K562 (cell line): ENCODE measurements around the gene NYAP1. TPM values are rescaled to one million over a fixed set of nuclear protein-coding genes. Genes with fewer than 3 reads are reported as not detected.

Experiments
- COPS2 ChIP-seq: fragments of 450-650 bp; conservative IDR thresholded peaks from 2 replicates; pipeline ENCODE4 v1.6.1; 2016; ENCODE audit warnings: mild to moderate bottlenecking, moderate library complexity
- EP400 ChIP-seq: fragments of 450-650 bp; IDR thresholded peaks from 2 replicates; pipeline ENCODE4 v1.6.1; 2017; ENCODE audit warnings: antibody characterized with exemption, mild to moderate bottlenecking, moderate library complexity
- FOXK2 ChIP-seq, 2 experiments: fragments of 450-650 bp; IDR thresholded peaks in 1 of 2; conservative IDR thresholded peaks in 1 of 2; 2 replicates each; pipeline ENCODE4 v1.6.1; 2016; ENCODE audit warnings: low read depth in 2 of 2, mild to moderate bottlenecking in 1 of 2
- HSF4 ChIP-seq: fragments of 250-450 bp; sonication (Bioruptor Pico); IDR thresholded peaks from 2 replicates; pipeline ENCODE4 v2.1.2; 2022; ENCODE audit warnings: mild to moderate bottlenecking, moderate library complexity, borderline replicate concordance
- KDM1A ChIP-seq, 2 experiments: fragments of 450-650 bp; IDR thresholded peaks; 2 replicates each; pipeline ENCODE4 v1.6.1; 2016; ENCODE audit warnings: mild to moderate bottlenecking in 2 of 2
- MTA1 ChIP-seq: fragments of 450-650 bp; IDR thresholded peaks from 2 replicates; pipeline ENCODE4 v1.6.1; 2017; ENCODE audit warnings: borderline replicate concordance
- MYBL2 ChIP-seq, 2 experiments: fragments of 450-650 bp in 1 of 2; sonication (generic) in 1 of 2; formaldehyde crosslinking in 1 of 2; IDR thresholded peaks; 2 replicates each; pipeline versions ENCODE4 v1.6.1 to v1.8.1; 2017 to 2022; ENCODE audit warnings: borderline replicate concordance in 1 of 2, inconsistent platforms in 1 of 2, low read depth in 1 of 2, mild to moderate bottlenecking in 1 of 2, missing genetic modification reagents in 1 of 2, moderate library complexity in 1 of 2
- NRF1 ChIP-seq, 2 experiments: fragments of 450-650 bp; IDR thresholded peaks in 1 of 2; conservative IDR thresholded peaks in 1 of 2; 2 replicates each; pipeline ENCODE4 v1.6.1; 2014; ENCODE audit warnings: mild to moderate bottlenecking in 2 of 2
- PHB2 ChIP-seq: fragments of 450-650 bp; IDR thresholded peaks from 2 replicates; pipeline ENCODE4 v1.6.1; 2017; ENCODE audit warnings: low read depth
- POLR2B ChIP-seq: fragments of 450-650 bp; IDR thresholded peaks from 2 replicates; pipeline ENCODE4 v1.6.1; 2018; ENCODE audit warnings: low read depth; ENCODE audit not compliant: partially characterized antibody
- SETDB1 ChIP-seq: IDR thresholded peaks from one replicate; pipeline ENCODE4 v1.6.1; 2012; ENCODE audit warnings: low read length, control low read depth, inconsistent platforms
- SRSF1 ChIP-seq: fragments of 200-400 bp; formaldehyde crosslinking; IDR thresholded peaks from 2 replicates; pipeline ENCODE4 v1.6.1; 2017; ENCODE audit warnings: mild to moderate bottlenecking, low read depth, low read length, moderate library complexity
- TEAD2 ChIP-seq: fragments of 450-650 bp; IDR thresholded peaks from 2 replicates; pipeline ENCODE4 v1.6.1; 2016; ENCODE audit warnings: missing genetic modification characterization, control low read depth, missing compliant biosample characterization
- ZHX1 ChIP-seq: fragments of 150-350 bp; conservative IDR thresholded peaks from 2 replicates; pipeline ENCODE4 v1.6.1; 2014; ENCODE audit warnings: low read length
- ZKSCAN3 ChIP-seq: fragments of 250-450 bp; sonication (Bioruptor Pico); IDR thresholded peaks from 2 replicates; pipeline ENCODE4 v1.4.0; 2020
- ZNF239 ChIP-seq: fragments of 250-450 bp; sonication (Bioruptor Pico); IDR thresholded peaks from 2 replicates; pipeline ENCODE4 v1.4.0; 2020; ENCODE audit warnings: mild to moderate bottlenecking
- ZNF274 ChIP-seq: IDR thresholded peaks from 2 replicates; pipeline ENCODE4 v1.6.1; 2011; ENCODE audit warnings: low read depth, mild to moderate bottlenecking, low read length, moderate library complexity, borderline replicate concordance
- ZNF280A ChIP-seq: fragments of 450-650 bp; IDR thresholded peaks from 2 replicates; pipeline ENCODE4 v1.6.1; 2018; ENCODE audit warnings: mild to moderate bottlenecking, low read depth; ENCODE audit not compliant: partially characterized antibody
- ZNF324 ChIP-seq: fragments of 250-450 bp; sonication (Bioruptor Pico); IDR thresholded peaks from 2 replicates; pipeline ENCODE4 v1.4.0; 2020; ENCODE audit warnings: mild to moderate bottlenecking
- ZNF586 ChIP-seq: fragments of 450-650 bp; formaldehyde crosslinking; conservative IDR thresholded peaks from 2 replicates; pipeline ENCODE4 v1.4.0; 2020; ENCODE audit warnings: mild to moderate bottlenecking, moderate library complexity
- ZNF655 ChIP-seq: fragments of 250-450 bp; sonication (Bioruptor Pico); IDR thresholded peaks from 2 replicates; pipeline ENCODE4 v1.5.0; 2021
- ZNF695 ChIP-seq: fragments of 450-650 bp; formaldehyde crosslinking; IDR thresholded peaks from 2 replicates; pipeline ENCODE4 v1.4.0; 2020; ENCODE audit warnings: mild to moderate bottlenecking, moderate library complexity
- polyA plus RNA-seq, 8 experiments: library from polyadenylated mRNA; depleted of rRNA in 4 of 8; stranded (reverse) in 5 of 8; unstranded in 3 of 8; fragments of >200 nt; fragmentation: Nextera tagmentation in 2 of 8; fragmentation: Illumina TruSeq in 1 of 8; extraction: Ambion mirVana in 2 of 8; extraction: Trizol in 1 of 8; gene quantifications; 2 replicates each; pipeline versions ENCODE4 v1.2.1 to v1.2.3, GENCODE V29; 2011 to 2014; ENCODE audit warnings: inconsistent platforms in 1 of 8, missing spikeins in 1 of 8
- total RNA-seq, 7 experiments: library from RNA; depleted of rRNA in 6 of 7; stranded (reverse); fragments of >200 nt in 6 of 7; fragmentation: Illumina TruSeq in 2 of 7; extraction: Trizol in 2 of 7; gene quantifications; 2 replicates each; pipeline versions ENCODE4 v1.2.1 to v1.2.3, GENCODE V29; 2011 to 2021; ENCODE audit warnings: low replicate concordance in 1 of 7
- TF ChIP-seq, protein P1 (sequence below): fragments of 250-450 bp; sonication (Bioruptor Pico); IDR thresholded peaks from 2 replicates; pipeline ENCODE4 v1.4.0; 2020

The NYAP1 gene
- total and polyA plus RNA-seq, 9 of the 15 experiments (the other 6 are each of a cell fraction or from before 2014, with no cell fraction given), result 0.11 to 0.88 (median 0.22) TPM; not detected in 2

GRCh38 chr7:100483090-100483721, 521 bp upstream of the NYAP1 start (continued):
- TF ChIP-seq ZNF655 (CRISPR knock-in tag) (no peak), EP400 (no peak), ZNF695 (CRISPR knock-in tag) (no peak), COPS2 (no peak), MYBL2 (IDR thresholded peaks at IDR 0.05; ENCODE audit: low read depth) (no peak), MYBL2 (CRISPR knock-in tag; IDR thresholded peaks at IDR 0.05; ENCODE audit: borderline replicate concordance) (no peak), ZNF280A (no peak), FOXK2 (conservative IDR thresholded peaks at IDR 0.05 in 1 of 2, IDR thresholded peaks at IDR 0.05 in 1 of 2; ENCODE audit: low read depth in 2 of 2) (no peak), ZNF324 (CRISPR knock-in tag) (0 out of 2 replicates have a peak, but pooled peaks have one; percentile 16), ZNF586 (CRISPR knock-in tag) (no peak), ZNF239 (CRISPR knock-in tag) (no peak), TEAD2 (tag) (no peak), KDM1A (IDR thresholded peaks at IDR 0.05) (no peak), POLR2B (no peak), ZHX1 (no peak; the same call in 1 of the 2 replicates), SETDB1 (no peak), HSF4 (CRISPR knock-in tag) (no peak), PHB2 (no peak), MTA1 (0 out of 2 replicates have a peak, but pooled peaks have one; percentile 52), ZKSCAN3 (no peak), SRSF1 (no peak), ZNF274 (no peak; the same call in 1 of the 2 replicates), NRF1 (conservative IDR thresholded peaks at IDR 0.05 in 1 of 2, IDR thresholded peaks at IDR 0.05 in 1 of 2) (peak; percentile 20 to 31; a peak in 2 of 4 replicates)
- TF ChIP-seq, protein P1, sequence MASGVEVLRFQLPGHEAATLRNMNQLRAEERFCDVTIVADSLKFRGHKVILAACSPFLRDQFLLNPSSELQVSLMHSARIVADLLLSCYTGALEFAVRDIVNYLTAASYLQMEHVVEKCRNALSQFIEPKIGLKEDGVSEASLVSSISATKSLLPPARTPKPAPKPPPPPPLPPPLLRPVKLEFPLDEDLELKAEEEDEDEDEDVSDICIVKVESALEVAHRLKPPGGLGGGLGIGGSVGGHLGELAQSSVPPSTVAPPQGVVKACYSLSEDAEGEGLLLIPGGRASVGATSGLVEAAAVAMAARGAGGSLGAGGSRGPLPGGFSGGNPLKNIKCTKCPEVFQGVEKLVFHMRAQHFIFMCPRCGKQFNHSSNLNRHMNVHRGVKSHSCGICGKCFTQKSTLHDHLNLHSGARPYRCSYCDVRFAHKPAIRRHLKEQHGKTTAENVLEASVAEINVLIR (CRISPR knock-in tag), result no peak
